H9 (cell line): ENCODE measurements around the gene SMAD3. TPM values are rescaled to one million over a fixed set of nuclear protein-coding genes. Genes with fewer than 3 reads are reported as not detected.

Experiments used
- DNase-seq: peaks from one replicate; pipeline ENCODE4 v3.0.0-alpha.2; 2017
- H2AFZ ChIP-seq: one replicate; pipeline ENCODE4 v1.6.1; 2013; ENCODE audit warnings: mild to moderate bottlenecking, low read length, control low read depth, moderate library complexity
- H2AK5ac ChIP-seq: 2 replicates; pipeline ENCODE4 v1.6.1; 2013; ENCODE audit warnings: low read length, control low read depth, mixed read lengths; ENCODE audit not compliant: insufficient read length
- H2BK120ac ChIP-seq: one replicate; pipeline ENCODE4 v1.6.1; 2013; ENCODE audit warnings: low read depth, mild to moderate bottlenecking, low read length, control low read depth, inconsistent platforms; ENCODE audit not compliant: poor library complexity, severe bottlenecking
- H2BK12ac ChIP-seq: 2 replicates; pipeline ENCODE4 v1.6.1; 2013; ENCODE audit warnings: low read length, control low read depth, mixed read lengths, low read depth; ENCODE audit not compliant: insufficient read length
- H2BK15ac ChIP-seq: 2 replicates; pipeline ENCODE4 v1.6.1; 2013; ENCODE audit warnings: low read depth, low read length, control low read depth
- H2BK20ac ChIP-seq: one replicate; pipeline ENCODE4 v1.6.1; 2013; ENCODE audit warnings: low read depth, mild to moderate bottlenecking, low read length, control low read depth, inconsistent platforms; ENCODE audit not compliant: poor library complexity, severe bottlenecking
- H2BK5ac ChIP-seq: 2 replicates; pipeline ENCODE4 v1.6.1; 2013; ENCODE audit warnings: low read length, control low read depth, mixed read lengths; ENCODE audit not compliant: insufficient read length
- H3K14ac ChIP-seq: 2 replicates; pipeline ENCODE4 v1.6.1; 2013; ENCODE audit warnings: low read length, control low read depth; ENCODE audit not compliant: insufficient read depth
- H3K18ac ChIP-seq: 2 replicates; pipeline ENCODE4 v1.6.1; 2013; ENCODE audit warnings: low read depth, mild to moderate bottlenecking, mixed read lengths, low read length, control low read depth; ENCODE audit not compliant: insufficient read length
- H3K23ac ChIP-seq: 2 replicates; pipeline ENCODE4 v1.6.1; 2013; ENCODE audit warnings: low read length, control low read depth, mixed read lengths, low read depth; ENCODE audit not compliant: insufficient read length
- H3K23me2 ChIP-seq: 2 replicates; pipeline ENCODE4 v1.6.1; 2013; ENCODE audit warnings: low read depth, mild to moderate bottlenecking, mixed read lengths, low read length, control low read depth; ENCODE audit not compliant: insufficient read length, poor library complexity, severe bottlenecking
- H3K27ac ChIP-seq: 2 replicates; pipeline ENCODE4 v1.5.1; 2013; ENCODE audit warnings: low read length, control low read depth, mixed read lengths, low read depth; ENCODE audit not compliant: insufficient read length
- H3K27me3 ChIP-seq: 2 replicates; pipeline ENCODE4 v1.6.1; 2013; ENCODE audit warnings: low read length, control low read depth, inconsistent platforms; ENCODE audit not compliant: insufficient read depth
- H3K4ac ChIP-seq: 2 replicates; pipeline ENCODE4 v1.6.1; 2013; ENCODE audit warnings: low read depth, mild to moderate bottlenecking, control low read depth, inconsistent platforms, low read length, moderate library complexity
- H3K4me1 ChIP-seq: 2 replicates; pipeline ENCODE4 v1.6.1; 2013; ENCODE audit warnings: low read length, control low read depth, inconsistent platforms; ENCODE audit not compliant: insufficient read depth
- H3K4me2 ChIP-seq: 2 replicates; pipeline ENCODE4 v1.6.1; 2013; ENCODE audit warnings: low read length, control low read depth, mixed read lengths; ENCODE audit not compliant: insufficient read length, insufficient read depth
- H3K56ac ChIP-seq: 2 replicates; pipeline ENCODE4 v1.6.1; 2013; ENCODE audit warnings: low read depth, mild to moderate bottlenecking, mixed read lengths, low read length, control low read depth; ENCODE audit not compliant: insufficient read length
- H3K79me1 ChIP-seq: 2 replicates; pipeline ENCODE4 v1.6.1; 2013; ENCODE audit warnings: low read depth, mild to moderate bottlenecking, moderate library complexity, low read length, control low read depth, inconsistent platforms; ENCODE audit not compliant: insufficient read depth, poor library complexity, severe bottlenecking
- H3K79me2 ChIP-seq: 2 replicates; pipeline ENCODE4 v1.6.1; 2013; ENCODE audit warnings: low read length, control low read depth, inconsistent platforms; ENCODE audit not compliant: insufficient read depth
- H3K9ac ChIP-seq: 2 replicates; pipeline ENCODE4 v1.6.1; 2013; ENCODE audit warnings: low read length, control low read depth, mixed read lengths; ENCODE audit not compliant: insufficient read length; ENCODE audit errors: extremely low read depth
- H3K9me3 ChIP-seq: one replicate; pipeline ENCODE4 v1.6.1; 2013; ENCODE audit warnings: low read depth, low read length, inconsistent platforms; ENCODE audit not compliant: control insufficient read depth
- H3T11ph ChIP-seq: one replicate; pipeline ENCODE4 v1.6.1; 2013; ENCODE audit warnings: mild to moderate bottlenecking, low read length, control low read depth, inconsistent platforms
- H4K20me1 ChIP-seq: one replicate; pipeline ENCODE4 v1.6.1; 2013; ENCODE audit not compliant: control insufficient read depth, insufficient read length, insufficient read depth
- H4K5ac ChIP-seq: 2 replicates; pipeline ENCODE4 v1.6.1; 2013; ENCODE audit warnings: low read depth, mild to moderate bottlenecking, mixed read lengths, low read length, control low read depth; ENCODE audit not compliant: insufficient read length
- H4K8ac ChIP-seq: replicated peaks from 2 replicates; pipeline ENCODE4 v1.6.1; 2013; ENCODE audit warnings: low read length, control low read depth, mixed read lengths, low read depth; ENCODE audit not compliant: insufficient read length
- H4K91ac ChIP-seq: 2 replicates; pipeline ENCODE4 v1.6.1; 2013; ENCODE audit warnings: low read depth, mild to moderate bottlenecking, moderate library complexity, mixed read lengths, low read length, control low read depth; ENCODE audit not compliant: insufficient read length
- H3K27ac Mint-ChIP-seq, 3 experiments: 2 replicates in 2 of 3; 3 replicates in 1 of 3; pipeline ENCODE4 v1.8.0; 2020 to 2021; ENCODE audit warnings: mixed read lengths in 3 of 3, mild to moderate bottlenecking in 1 of 3, moderate library complexity in 1 of 3
- H3K27me3 Mint-ChIP-seq: 2 replicates; pipeline ENCODE4 v1.8.0; 2021; ENCODE audit warnings: low read depth, mild to moderate bottlenecking, moderate library complexity, mixed read lengths
- H3K36me3 Mint-ChIP-seq, 3 experiments: 2 replicates in 2 of 3; 3 replicates in 1 of 3; pipeline ENCODE4 v1.8.0; 2020 to 2021; ENCODE audit warnings: low read depth in 3 of 3, mixed read lengths in 3 of 3; ENCODE audit not compliant: insufficient read depth in 1 of 3
- H3K4me1 Mint-ChIP-seq, 2 experiments: 2 replicates each; pipeline ENCODE4 v1.8.0; 2020; ENCODE audit warnings: mixed read lengths in 2 of 2
- H3K4me3 Mint-ChIP-seq, 2 experiments: 2 replicates in 1 of 2; 3 replicates in 1 of 2; pipeline ENCODE4 v1.8.0; 2020 to 2021; ENCODE audit warnings: mild to moderate bottlenecking in 2 of 2, mixed read lengths in 2 of 2, moderate library complexity in 1 of 2
- H3K9me3 Mint-ChIP-seq, 2 experiments: 2 replicates in 1 of 2; 3 replicates in 1 of 2; pipeline ENCODE4 v1.8.0; 2020; ENCODE audit warnings: mild to moderate bottlenecking in 2 of 2, mixed read lengths in 2 of 2, moderate library complexity in 1 of 2
- CTCF ChIP-seq: fragments of 200-600 bp; sonication (generic); conservative IDR thresholded peaks from 3 replicates; pipeline ENCODE4 v1.8.0; 2021; ENCODE audit warnings: antibody characterized with exemption, mild to moderate bottlenecking
- WGBS: extraction: QIAGEN DNeasy Blood & Tissue Kit; methylation state at CpG from one replicate; pipeline ENCODE4 v1.1.7; 2013; ENCODE audit warnings: missing lambda C conversion rate, low lambda C conversion rate, mixed read lengths; ENCODE audit not compliant: insufficient read length; ENCODE audit errors: extremely low coverage; 5-methylcytosine and 5-hydroxymethylcytosine counted together
- total RNA-seq: library from RNA; stranded (reverse); gene quantifications from 2 replicates; pipeline ENCODE4 v1.2.1, GENCODE V29; 2021

SMAD3 gene
- total RNA-seq, 1 experiment from 2014 or later = 26.7 TPM

- Histone ChIP-seq H2AFZ (no peak overlapping the region), H3K27ac (no peak overlapping the region), H3K9me3 (no peaks in the 10 kb centered on the region), H2BK120ac (no peak overlapping the region), H2BK5ac (no peak overlapping the region), H2AK5ac (no peak overlapping the region), H2BK12ac (no peak overlapping the region), H3K23me2 (no peaks in the 10 kb centered on the region), H3K14ac (no peak overlapping the region), H2BK15ac (no peak overlapping the region), H3K23ac (no peak overlapping the region), H3K4me2 (no peak overlapping the region), H2BK20ac (no peak overlapping the region), H3K27me3 (no peaks in the 10 kb centered on the region), H3K79me2 (no peaks in the 10 kb centered on the region; the same call in 1 of the 2 replicates), H4K20me1 (no peaks in the 10 kb centered on the region), H3K4me1 (no peaks in the 10 kb centered on the region; the same call in 1 of the 2 replicates), H4K8ac (no peak overlapping the region), H3K79me1 (no peaks in the 10 kb centered on the region), H3K9ac (no peak overlapping the region), H3K56ac (no peak overlapping the region), H3K4ac (no peak overlapping the region), H3K18ac (no peak overlapping the region), H3T11ph (no peak overlapping the region), H4K5ac (no peak overlapping the region), H4K91ac (no peak overlapping the region)
- no peak for DNase-seq
- WGBS = no CpG with 5 or more reads among the region's 10 CpGs
- Mint-ChIP-seq H3K27me3 (no peaks in the 10 kb centered on the region), H3K4me3 (no peak overlapping the region), H3K27ac (peak overlapping the region in 1 of 3 experiments; percentile 46; a peak in 1 of 7 replicates), H3K4me1 (peaks cover 50 to 60% of the 10 kb centered on the region in 2 experiments), H3K9me3 (no peaks in the 10 kb centered on the region), H3K36me3 (peaks cover 0 to 4% (median 2%) of the 10 kb centered on the region in 3 experiments; a peak in 4 of 7 replicates)
- peak; percentile 31; the same call in 1 of the 3 replicates for TF ChIP-seq CTCF
These were observed 15.6 kb downstream of the SMAD3 start for GRCh38 chr15:67080900-67081431.
